AML-193 (cell line): Measurements from ENCODE around the gene GDAP2.

ENCODE experiments used
- DNase-seq, 2 experiments: peaks; one replicate each; lab custom pipeline; 2025; lab: John Stamatoyannopoulos, UW

Gene GDAP2

DNA sequence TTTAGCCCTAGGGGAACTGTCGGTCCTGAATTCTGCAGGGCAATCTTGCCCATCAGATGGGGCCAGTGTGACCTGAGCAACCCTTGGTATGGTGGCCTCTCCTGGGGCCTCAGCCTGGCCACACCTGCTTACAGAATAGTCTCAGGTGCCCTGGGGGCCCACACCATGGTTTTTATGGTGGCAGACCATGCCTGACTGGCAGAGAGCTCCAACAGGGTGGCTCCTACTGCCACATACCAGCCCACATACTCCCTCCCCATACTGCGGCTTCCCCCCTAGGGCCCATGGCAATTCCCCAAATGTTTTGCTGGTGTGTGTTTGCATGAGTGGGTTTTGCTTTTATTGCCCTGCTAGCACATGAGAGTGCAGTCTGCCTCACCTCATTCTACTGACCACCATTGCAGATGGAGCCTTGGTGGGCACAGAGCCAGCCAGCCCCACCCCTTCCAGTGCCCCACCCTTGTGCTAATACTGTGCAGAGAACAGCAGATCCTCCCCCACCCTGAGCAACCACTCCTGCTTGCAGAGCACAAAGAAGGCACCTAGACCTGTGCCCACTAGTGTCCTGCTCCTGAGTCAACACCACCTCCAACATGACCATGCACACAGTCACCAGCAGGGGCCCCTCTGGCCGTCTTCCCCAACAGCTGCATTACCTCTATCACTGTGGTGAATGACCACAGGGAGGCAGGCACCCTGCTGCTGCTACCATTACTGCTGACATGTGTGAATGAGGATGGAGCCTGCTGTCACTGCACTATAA, 86.8 kb downstream of the GDAP2 start:
- DNase-seq: no peak

- DNase-seq: no peak
These were observed 88.2 kb downstream of the GDAP2 start for GRCh38 chr1:117841117-117841650.

- no peak for DNase-seq
These were observed 90.5 kb downstream of the GDAP2 start for GRCh38 chr1:117838911-117839310.

DNA sequence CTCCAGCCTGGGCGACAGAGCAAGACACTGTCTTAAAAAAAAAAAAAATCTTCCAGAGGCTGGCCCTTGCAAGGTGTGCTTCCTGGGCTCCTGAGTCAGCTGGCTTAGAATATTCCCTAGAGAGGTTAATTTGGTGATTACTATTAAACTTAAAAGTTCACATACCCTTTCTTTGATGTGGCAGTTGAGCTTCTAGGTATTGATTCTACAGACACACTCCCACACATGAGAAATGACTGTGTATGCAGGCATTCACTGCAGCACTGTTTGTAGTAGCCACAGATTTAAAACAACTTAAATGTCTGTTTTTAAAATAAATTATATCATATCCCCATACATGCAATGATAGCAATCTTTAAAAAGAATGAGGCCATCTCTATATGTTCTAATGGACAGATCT, 93.4 kb downstream of the GDAP2 start:
- DNase-seq: no peak

DNA sequence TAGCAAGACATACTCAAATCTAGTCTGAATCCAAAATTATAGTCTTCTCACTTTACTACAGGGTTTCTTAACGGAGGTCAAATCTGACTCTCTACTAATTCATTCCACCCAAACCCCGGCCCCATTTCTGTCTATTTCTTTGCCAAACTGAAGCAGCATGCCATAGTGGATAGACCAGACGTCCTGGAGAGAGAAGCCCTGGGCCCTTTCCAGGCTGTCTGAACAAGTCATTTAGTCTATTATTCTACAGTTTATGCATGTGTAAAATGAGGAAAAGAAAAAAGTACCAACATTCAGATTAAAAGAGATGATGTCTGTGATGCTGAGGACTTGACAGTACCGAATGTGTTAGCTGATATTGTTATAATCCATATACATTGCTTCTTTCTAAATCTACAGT, 95.0 kb downstream of the GDAP2 start:
- DNase-seq: no peak

- no peak for DNase-seq
These were observed 97.0 kb downstream of the GDAP2 start for GRCh38 chr1:117832453-117832852.

GRCh38 chr1:117830222-117830621, 99.2 kb downstream of the GDAP2 start:
- DNase-seq: no peak

DNA sequence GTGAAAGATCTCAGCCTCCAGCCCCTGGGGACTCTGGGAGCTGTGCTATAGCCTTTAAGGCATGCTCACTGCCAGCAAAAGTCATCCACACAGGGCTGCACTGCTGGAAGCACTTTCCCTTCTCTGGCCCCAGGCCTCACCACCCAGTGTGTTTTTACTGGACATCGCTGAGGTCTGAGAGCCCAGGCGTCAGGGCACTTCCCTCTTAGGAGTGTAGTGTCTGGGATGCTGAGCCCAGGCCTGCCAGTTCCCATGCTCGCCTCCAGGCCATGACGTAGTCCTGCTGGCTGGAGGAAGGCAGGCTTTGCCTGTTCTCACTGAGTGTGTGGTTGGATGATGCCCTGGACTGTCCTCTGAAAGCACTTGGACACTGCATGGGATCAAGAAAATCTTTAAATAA, 101.2 kb downstream of the GDAP2 start:
- no peak for DNase-seq

GRCh38 chr1:117826540-117827078, 102.8 kb downstream of the GDAP2 start:
- DNase-seq: no peak

DNA sequence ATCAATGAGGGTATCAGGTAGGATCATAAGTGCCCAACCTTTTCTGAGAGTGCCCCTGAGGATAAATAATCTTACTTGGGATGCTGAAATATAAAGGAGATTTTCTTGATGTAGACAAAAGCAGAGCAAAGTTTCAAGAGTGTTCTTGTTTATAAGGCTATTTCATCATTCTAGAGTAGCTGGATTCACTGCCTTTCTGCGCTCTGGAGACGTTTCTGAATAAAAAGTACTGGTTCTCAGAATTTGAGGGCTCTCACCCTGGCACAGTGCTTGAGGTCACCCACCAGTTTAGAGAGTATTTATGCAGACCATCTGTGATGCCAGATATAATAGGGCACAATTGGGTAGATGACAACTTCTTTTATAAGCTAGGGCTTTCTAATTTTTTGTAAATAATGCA, 103.3 kb downstream of the GDAP2 start:
- DNase-seq: no peak

- no peak for DNase-seq
These were observed 104.0 kb downstream of the GDAP2 start for GRCh38 chr1:117825414-117825813.

DNA sequence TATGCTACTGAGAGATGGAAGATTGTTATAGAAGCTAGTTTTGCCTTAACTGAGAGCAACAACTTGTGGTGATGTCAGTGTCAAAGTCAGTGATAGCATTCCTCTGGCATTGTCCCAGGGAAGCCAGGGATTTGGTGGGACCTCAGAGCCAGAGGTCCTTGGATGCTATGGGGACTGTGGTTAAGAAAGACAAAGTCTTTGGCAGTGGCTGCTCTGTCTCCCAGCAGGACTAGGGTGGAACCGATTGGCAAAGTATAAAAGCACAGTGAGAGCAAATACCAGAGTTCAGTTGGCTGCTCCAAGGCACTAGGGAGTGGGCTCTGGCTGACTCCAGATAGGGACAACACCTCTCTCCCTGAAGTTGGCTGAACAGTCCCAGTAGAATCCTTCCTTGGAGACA, 104.8 kb downstream of the GDAP2 start:
- DNase-seq: no peak

DNA sequence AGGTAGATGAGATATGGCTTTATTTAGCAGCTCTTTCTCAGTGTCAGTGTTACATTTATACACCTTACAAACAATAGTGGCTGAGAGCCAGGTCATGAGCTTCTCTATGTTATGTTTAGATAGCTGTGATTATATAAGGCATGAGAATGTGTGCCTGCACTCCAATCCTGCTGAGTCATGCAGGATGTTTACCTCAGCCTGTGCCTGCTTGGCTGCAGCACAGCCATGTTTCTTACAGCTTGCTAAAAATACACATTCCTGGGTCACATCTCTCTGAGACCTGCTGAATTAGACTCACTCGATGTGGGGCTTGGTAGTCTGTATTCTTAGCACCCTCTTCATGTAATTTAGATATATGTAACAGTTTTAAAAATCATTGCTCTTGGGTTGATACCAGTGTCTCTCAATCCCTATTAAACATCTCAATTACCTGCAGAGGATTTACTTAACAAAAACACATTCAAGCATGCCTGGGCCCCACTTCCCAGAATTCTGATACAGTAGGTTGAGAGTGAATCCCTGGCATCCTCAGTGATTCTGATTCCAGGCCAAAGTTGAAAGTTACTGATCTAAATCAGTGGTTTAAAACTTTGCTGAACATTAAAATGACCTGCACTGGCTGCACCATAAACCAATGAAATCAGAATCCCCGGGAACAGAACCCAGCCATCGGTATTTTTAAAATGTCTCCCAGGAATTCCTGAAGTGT, 107.5 kb downstream of the GDAP2 start:
- no peak for DNase-seq

GRCh38 chr1:117821382-117821755, 108.1 kb downstream of the GDAP2 start:
- no peak for DNase-seq

DNA sequence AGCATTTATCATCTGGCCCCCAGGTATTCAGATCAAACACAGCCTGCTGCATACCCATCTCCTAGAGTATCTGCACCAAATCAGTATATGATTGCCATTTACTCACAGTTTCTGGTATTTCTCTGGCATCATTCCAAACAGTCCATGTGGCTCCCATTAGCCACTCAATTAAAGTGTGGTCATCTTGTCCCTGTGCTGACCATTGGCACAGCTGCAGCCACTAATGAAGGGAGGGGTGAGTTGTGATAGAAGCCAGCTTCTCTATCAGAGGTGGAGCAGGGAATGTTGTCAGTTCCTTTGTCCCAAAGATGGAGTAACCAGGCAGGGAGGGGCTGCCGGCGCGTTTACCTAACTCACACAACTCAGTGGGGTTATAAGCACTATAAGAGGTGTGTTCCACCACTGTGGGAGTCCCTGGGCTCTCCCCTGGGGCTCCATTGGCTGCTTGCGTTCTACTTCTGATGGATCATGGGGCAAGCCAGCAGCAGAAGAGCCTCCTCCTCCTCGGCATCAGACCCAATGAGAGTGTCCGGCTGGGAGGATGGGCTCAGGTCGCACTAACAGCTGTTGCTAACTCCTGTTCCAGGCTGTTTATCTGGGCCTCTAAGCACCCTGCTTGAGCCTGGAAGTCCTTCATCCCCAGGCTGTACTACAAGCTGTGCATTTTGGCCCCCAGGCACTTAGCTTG, 108.6 kb downstream of the GDAP2 start:
- no peak for DNase-seq

- DNase-seq: no peak
These were observed 109.3 kb downstream of the GDAP2 start for GRCh38 chr1:117820096-117820495.

DNA sequence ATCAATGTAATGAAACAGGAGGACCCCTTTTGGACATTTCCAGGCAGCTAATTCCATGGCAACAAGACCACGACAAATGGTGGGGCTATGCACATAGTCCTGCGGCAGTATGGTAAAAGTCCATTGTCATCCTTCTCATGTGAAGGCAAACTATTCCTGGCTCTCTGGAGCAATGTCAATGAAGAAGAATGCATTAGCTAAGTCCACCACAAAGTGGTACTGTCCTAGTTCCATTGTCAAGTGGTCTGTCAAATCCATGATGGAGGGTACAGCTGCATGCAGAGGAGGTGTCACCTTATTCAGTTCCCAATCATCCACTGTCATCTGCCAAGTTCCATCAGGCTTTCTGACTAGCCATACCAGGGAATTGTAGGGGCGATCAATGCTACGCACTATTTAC, 110.1 kb downstream of the GDAP2 start:
- DNase-seq: no peak

GRCh38 chr1:117818456-117818855, 111.0 kb downstream of the GDAP2 start:
- DNase-seq: no peak

GRCh38 chr1:117817629-117818028, 111.8 kb downstream of the GDAP2 start:
- no peak for DNase-seq

DNA sequence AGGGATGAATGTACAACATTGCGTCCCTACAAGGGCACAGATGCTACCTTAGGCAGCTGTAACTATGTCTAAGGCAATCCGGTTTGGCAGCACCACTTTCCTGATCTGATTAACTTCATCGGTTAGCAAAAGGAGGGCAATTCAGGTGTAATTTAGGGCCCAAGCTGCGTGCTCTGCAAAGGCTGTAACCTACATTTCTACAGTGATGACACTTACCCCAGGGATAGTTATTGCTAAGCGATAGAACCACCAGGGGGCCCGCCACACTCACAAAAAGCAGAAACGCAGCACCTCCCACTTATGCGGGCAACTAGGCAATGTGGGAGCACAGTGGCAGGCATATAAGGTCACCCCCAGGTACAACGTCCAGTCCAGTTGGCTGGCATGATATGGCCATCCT, 113.5 kb downstream of the GDAP2 start:
- DNase-seq: no peak

DNA sequence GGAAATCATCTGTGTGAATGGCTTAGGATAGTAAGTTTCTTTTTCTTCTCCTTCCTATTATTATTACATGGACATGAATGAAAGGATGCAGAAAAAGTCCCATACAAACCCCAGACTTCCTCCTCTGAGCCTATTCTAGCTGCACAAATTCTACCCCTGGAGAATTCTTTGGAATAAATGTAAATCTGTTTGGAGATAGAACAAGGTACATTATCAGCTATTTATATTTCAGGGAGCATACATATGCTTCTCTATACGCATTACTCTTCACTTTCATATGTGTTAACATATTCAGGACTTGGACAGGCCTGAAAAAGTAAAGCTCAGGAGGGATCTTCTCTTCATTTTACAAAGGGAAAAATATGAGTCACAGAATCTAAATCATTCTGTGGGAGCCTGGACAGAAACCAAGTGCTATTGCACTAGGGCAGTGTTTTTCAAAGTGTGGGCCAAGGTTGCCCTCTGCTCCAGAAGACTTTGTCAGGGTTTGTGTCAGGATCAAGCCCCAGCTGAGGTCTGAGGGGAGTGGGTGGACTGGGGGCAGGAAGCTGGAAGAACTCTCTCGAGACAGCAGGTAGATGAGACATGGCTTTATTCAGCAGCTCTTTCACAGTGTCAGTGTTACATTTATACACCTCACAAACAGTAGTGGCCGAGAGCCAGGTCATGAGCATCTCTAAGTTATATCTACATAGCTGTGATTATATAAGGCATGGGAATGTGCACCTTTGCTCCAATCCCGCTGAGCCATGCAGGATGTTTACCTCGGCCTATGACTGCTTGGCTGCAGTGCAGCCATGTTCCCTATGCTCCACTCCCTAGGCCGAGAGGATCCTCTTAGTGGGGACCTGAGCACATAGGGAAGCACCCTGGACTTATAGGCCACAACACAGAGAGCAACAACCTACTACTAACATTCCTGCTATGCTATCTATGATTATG, 114.3 kb downstream of the GDAP2 start:
- DNase-seq: no peak
